ENCODE data around the gene CDHR1.

DNA sequence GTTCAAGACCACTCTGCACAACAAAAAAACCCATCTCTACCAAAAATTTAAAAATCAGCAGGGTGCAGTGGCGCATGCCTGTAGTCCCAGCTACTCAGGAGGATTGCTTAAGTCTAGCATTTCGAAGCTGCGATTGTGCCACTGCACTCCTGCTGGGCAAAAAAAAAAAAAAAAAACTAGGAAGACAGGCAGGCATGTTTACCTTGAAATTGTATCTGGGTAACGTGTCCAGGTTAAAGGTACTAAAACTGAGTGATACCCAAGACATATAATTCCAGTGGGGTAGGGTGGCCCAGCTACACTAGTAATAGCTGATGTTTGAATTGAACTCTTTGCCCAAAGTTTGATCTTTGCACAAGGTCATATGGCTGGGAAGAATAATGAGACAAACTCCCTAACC, 38.8 kb upstream of the CDHR1 start:
- TF ChIP-seq, protein P1, sequence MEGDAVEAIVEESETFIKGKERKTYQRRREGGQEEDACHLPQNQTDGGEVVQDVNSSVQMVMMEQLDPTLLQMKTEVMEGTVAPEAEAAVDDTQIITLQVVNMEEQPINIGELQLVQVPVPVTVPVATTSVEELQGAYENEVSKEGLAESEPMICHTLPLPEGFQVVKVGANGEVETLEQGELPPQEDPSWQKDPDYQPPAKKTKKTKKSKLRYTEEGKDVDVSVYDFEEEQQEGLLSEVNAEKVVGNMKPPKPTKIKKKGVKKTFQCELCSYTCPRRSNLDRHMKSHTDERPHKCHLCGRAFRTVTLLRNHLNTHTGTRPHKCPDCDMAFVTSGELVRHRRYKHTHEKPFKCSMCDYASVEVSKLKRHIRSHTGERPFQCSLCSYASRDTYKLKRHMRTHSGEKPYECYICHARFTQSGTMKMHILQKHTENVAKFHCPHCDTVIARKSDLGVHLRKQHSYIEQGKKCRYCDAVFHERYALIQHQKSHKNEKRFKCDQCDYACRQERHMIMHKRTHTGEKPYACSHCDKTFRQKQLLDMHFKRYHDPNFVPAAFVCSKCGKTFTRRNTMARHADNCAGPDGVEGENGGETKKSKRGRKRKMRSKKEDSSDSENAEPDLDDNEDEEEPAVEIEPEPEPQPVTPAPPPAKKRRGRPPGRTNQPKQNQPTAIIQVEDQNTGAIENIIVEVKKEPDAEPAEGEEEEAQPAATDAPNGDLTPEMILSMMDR (IDR thresholded peaks at IDR 0.05) = no peak
- TF ChIP-seq POLR2AphosphoS5 (IDR thresholded peaks at IDR 0.05; ENCODE audit: low read depth, low read length) = no peak
- no peak for TF ChIP-seq REST (IDR thresholded peaks at IDR 0.05; ENCODE audit: insufficient read depth in 1 of 2, low read depth in 2 of 2, low read length in 1 of 2)
- no peak for TF ChIP-seq SIN3A (IDR thresholded peaks at IDR 0.05; ENCODE audit: borderline replicate concordance, insufficient read depth, low read depth, low read length)
- no peak for TF ChIP-seq TCF7L2 (IDR thresholded peaks at IDR 0.05; ENCODE audit: low read depth, low read length)

Data from Panc1 (cell line).